Mesendoderm (in vitro differentiated cells): ENCODE measurements around the gene TEKTIP1.

Source experiments
- DNase-seq: peaks from one replicate; pipeline ENCODE4 v3.0.0; 2013
- H2AK5ac ChIP-seq: 2 replicates; pipeline ENCODE4 v1.6.1; 2013; ENCODE audit warnings: low read length, inconsistent platforms
- H2BK120ac ChIP-seq: 2 replicates; pipeline ENCODE4 v1.6.1; 2013; ENCODE audit warnings: low read depth, mild to moderate bottlenecking, low read length, moderate library complexity, mixed read lengths
- H2BK15ac ChIP-seq: replicated peaks from 2 replicates; pipeline ENCODE4 v1.6.1; 2013; ENCODE audit warnings: low read depth, mild to moderate bottlenecking, moderate library complexity
- H2BK5ac ChIP-seq: 2 replicates; pipeline ENCODE4 v1.6.1; 2013; ENCODE audit warnings: low read length, inconsistent platforms
- H3K18ac ChIP-seq: 2 replicates; pipeline ENCODE4 v1.6.1; 2013; ENCODE audit warnings: mild to moderate bottlenecking, low read length, mixed read lengths
- H3K23ac ChIP-seq: one replicate; pipeline ENCODE4 v1.6.1; 2013; ENCODE audit warnings: low read length
- H3K27ac ChIP-seq: 2 replicates; pipeline ENCODE4 v1.5.1; 2013; ENCODE audit warnings: low read depth, mild to moderate bottlenecking, inconsistent platforms, low read length, moderate library complexity
- H3K27me3 ChIP-seq: 2 replicates; pipeline ENCODE4 v1.6.1; 2013; ENCODE audit warnings: low read length, control low read depth, mild to moderate bottlenecking, inconsistent platforms; ENCODE audit not compliant: insufficient read depth, poor library complexity
- H3K36me3 ChIP-seq: 2 replicates; pipeline ENCODE4 v1.6.1; 2013; ENCODE audit warnings: low read length, inconsistent platforms; ENCODE audit not compliant: control insufficient read depth, insufficient read depth
- H3K4ac ChIP-seq: one replicate; pipeline ENCODE4 v1.6.1; 2013; ENCODE audit warnings: low read depth, mild to moderate bottlenecking, low read length, moderate library complexity
- H3K4me1 ChIP-seq: 2 replicates; pipeline ENCODE4 v1.6.1; 2013; ENCODE audit warnings: low read depth, low read length, inconsistent platforms; ENCODE audit not compliant: control insufficient read depth
- H3K4me2 ChIP-seq: 2 replicates; pipeline ENCODE4 v1.6.1; 2013; ENCODE audit warnings: low read length
- H3K4me3 ChIP-seq: 2 replicates; pipeline ENCODE4 v1.5.1; 2013; ENCODE audit warnings: mild to moderate bottlenecking, low read length
- H3K56ac ChIP-seq: one replicate; pipeline ENCODE4 v1.6.1; 2013; ENCODE audit warnings: low read length
- H3K79me1 ChIP-seq: 2 replicates; pipeline ENCODE4 v1.6.1; 2013; ENCODE audit warnings: low read length, inconsistent platforms
- H3K79me2 ChIP-seq: 2 replicates; pipeline ENCODE4 v1.6.1; 2013; ENCODE audit warnings: mild to moderate bottlenecking, low read length; ENCODE audit not compliant: control insufficient read depth, insufficient read depth
- H3K9ac ChIP-seq: 2 replicates; pipeline ENCODE4 v1.6.1; 2013; ENCODE audit warnings: low read length, inconsistent platforms
- H4K5ac ChIP-seq: one replicate; pipeline ENCODE4 v1.6.1; 2013; ENCODE audit warnings: low read length
- H4K8ac ChIP-seq: one replicate; pipeline ENCODE4 v1.6.1; 2013; ENCODE audit warnings: low read depth, mild to moderate bottlenecking, control low read depth, low read length, moderate library complexity
- WGBS: extraction: QIAGEN DNeasy Blood & Tissue Kit; methylation state at CpG from one replicate; pipeline ENCODE4 v1.1.7; 2013; ENCODE audit warnings: low lambda C conversion rate, missing lambda C conversion rate; ENCODE audit not compliant: insufficient coverage; ENCODE audit errors: extremely low coverage; 5-methylcytosine and 5-hydroxymethylcytosine counted together

The TEKTIP1 gene

DNA sequence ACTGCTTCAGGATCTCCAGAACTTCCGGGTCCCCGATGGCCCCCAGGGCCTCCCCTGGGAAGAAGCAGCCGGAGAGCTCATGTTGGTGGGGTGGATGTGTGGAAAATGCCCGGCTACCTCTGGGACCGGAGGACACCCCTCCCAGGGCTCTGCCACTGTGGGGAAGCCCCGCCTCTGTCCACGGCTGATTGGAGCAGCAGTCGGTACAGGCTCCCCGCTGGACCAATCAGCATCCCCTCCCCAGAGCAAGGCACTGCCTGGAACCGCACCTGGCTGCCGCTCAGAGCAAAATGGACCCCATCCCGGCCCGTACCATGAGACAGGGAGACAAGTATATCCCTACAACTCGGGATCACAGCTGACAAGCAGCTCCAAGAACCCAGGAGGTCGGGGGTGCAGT lies 44.9 kb upstream of the TEKTIP1 start:
- no peak overlapping the region for H2BK120ac ChIP-seq
- H2BK15ac ChIP-seq, result no peak overlapping the region
- H3K79me2 ChIP-seq, result peaks cover 7% of the 10 kb centered on the region
- H3K56ac ChIP-seq, result no peak overlapping the region
- H3K4me1 ChIP-seq, result no peaks in the 10 kb centered on the region
- no peak overlapping the region for H3K27ac ChIP-seq
- H3K79me1 ChIP-seq, result peaks cover 6% of the 10 kb centered on the region
- no peak overlapping the region for H2BK5ac ChIP-seq
- no peak overlapping the region for H3K4me3 ChIP-seq
- no peak overlapping the region for H3K18ac ChIP-seq
- H3K4ac ChIP-seq, result no peak overlapping the region
- peaks cover 5% of the 10 kb centered on the region for H3K36me3 ChIP-seq
- no peak overlapping the region for H3K23ac ChIP-seq
- WGBS, result no CpG with 5 or more reads among the region's 15 CpGs
- no peak overlapping the region for H4K5ac ChIP-seq
- H3K9ac ChIP-seq, result no peak overlapping the region
- H3K27me3 ChIP-seq, result no peaks in the 10 kb centered on the region
- DNase-seq, result peak; percentile 59
- no peak overlapping the region for H4K8ac ChIP-seq
- no peak overlapping the region for H3K4me2 ChIP-seq
- no peak overlapping the region for H2AK5ac ChIP-seq

- Histone ChIP-seq H3K36me3 (peaks cover 5% of the 10 kb centered on the region), H3K4me3 (no peak overlapping the region), H4K5ac (no peak overlapping the region), H3K56ac (no peak overlapping the region), H3K27ac (no peak overlapping the region), H3K18ac (no peak overlapping the region), H3K4me2 (no peak overlapping the region), H2AK5ac (no peak overlapping the region), H2BK120ac (no peak overlapping the region), H3K27me3 (no peaks in the 10 kb centered on the region), H3K9ac (no peak overlapping the region), H3K23ac (no peak overlapping the region), H3K4me1 (no peaks in the 10 kb centered on the region), H2BK15ac (no peak overlapping the region), H3K4ac (no peak overlapping the region), H3K79me2 (peaks cover 11% of the 10 kb centered on the region), H2BK5ac (no peak overlapping the region), H3K79me1 (peaks cover 8% of the 10 kb centered on the region), H4K8ac (no peak overlapping the region)
- WGBS, result no CpG with 5 or more reads among the region's 18 CpGs
- DNase-seq, result no peak
Observed at GRCh38 chr19:3494559-3494958, 44.4 kb upstream of the TEKTIP1 start.

DNA sequence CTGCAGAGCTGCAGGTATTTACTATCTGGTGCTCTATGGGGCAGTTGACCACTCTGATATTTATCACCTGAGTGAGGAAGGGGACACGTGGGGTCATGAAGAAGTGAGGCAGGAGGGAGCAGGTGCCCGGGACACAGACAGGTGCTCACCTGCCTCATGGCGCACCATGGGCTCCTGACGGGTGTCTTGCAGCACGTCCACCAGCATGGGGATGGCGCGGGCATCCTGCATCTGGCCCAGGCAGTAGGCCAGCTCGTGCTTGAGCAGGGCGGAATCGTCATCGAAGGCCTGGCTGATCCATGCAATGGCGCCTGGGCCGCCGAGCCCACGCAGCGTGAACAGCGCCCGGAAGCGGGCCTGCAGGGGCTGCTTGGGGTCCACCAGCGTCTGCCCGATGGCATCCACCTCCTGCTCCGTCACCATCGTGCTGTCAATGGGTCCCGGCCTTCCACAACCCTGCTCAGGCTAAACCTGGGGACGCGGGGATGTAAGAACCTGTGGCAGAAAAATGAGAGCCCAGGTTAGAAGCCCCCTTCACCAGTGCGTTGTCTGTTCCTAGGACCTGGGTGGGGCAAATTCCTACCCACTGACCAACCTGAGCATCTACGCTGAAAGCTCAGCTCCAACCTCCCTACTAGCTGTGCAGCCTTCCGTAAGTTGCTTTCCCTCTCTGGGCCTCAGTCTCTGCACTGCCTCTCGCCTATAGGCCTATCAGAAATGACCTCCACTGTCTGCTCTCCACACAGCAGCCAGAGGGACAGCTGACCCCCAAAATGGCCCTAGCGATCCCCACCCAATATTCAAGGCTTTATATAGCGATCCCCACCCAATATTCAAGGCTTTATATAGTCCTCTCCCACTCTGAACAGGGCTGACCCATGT lies 42.3 kb upstream of the TEKTIP1 start:
- WGBS, result no CpG with 5 or more reads among the region's 32 CpGs
- DNase-seq, result no peak
- Histone ChIP-seq H4K8ac (no peak overlapping the region), H3K4ac (no peak overlapping the region), H2BK5ac (no peak overlapping the region), H3K9ac (no peak overlapping the region), H4K5ac (no peak overlapping the region), H3K56ac (no peak overlapping the region), H3K18ac (no peak overlapping the region), H3K23ac (no peak overlapping the region), H3K4me2 (no peak overlapping the region), H3K27ac (no peak overlapping the region), H3K4me3 (no peak overlapping the region), H3K79me1 (peaks cover 11% of the 10 kb centered on the region), H2AK5ac (no peak overlapping the region), H3K4me1 (peaks cover 2% of the 10 kb centered on the region), H3K36me3 (peaks cover 5% of the 10 kb centered on the region), H2BK15ac (no peak overlapping the region), H2BK120ac (no peak overlapping the region), H3K27me3 (no peaks in the 10 kb centered on the region), H3K79me2 (peaks cover 18% of the 10 kb centered on the region)

GRCh38 chr19:3497757-3498520 lies 41.0 kb upstream of the TEKTIP1 start:
- WGBS, result no CpG with 5 or more reads among the region's 5 CpGs
- Histone ChIP-seq H2AK5ac (no peak overlapping the region), H3K36me3 (peaks cover 5% of the 10 kb centered on the region), H4K8ac (no peak overlapping the region), H4K5ac (no peak overlapping the region), H3K79me2 (peaks cover 18% of the 10 kb centered on the region), H2BK15ac (no peak overlapping the region), H2BK5ac (no peak overlapping the region), H3K4ac (no peak overlapping the region), H3K4me3 (no peak overlapping the region), H3K27ac (no peak overlapping the region), H3K4me2 (no peak overlapping the region), H2BK120ac (no peak overlapping the region), H3K4me1 (peaks cover 2% of the 10 kb centered on the region), H3K9ac (no peak overlapping the region), H3K56ac (no peak overlapping the region), H3K27me3 (no peaks in the 10 kb centered on the region), H3K23ac (no peak overlapping the region), H3K18ac (no peak overlapping the region), H3K79me1 (peaks cover 11% of the 10 kb centered on the region)
- no peak for DNase-seq

- no peak overlapping the region for H4K5ac ChIP-seq
- H3K4me1 ChIP-seq, result peaks cover 2% of the 10 kb centered on the region
- H3K9ac ChIP-seq, result peak overlapping the region; percentile 93
- no peak overlapping the region for H3K23ac ChIP-seq
- H3K56ac ChIP-seq, result peak overlapping the region; percentile 97
- no peak overlapping the region for H2BK15ac ChIP-seq
- H3K4me2 ChIP-seq, result peak overlapping the region; percentile 93
- H3K4me3 ChIP-seq, result peak overlapping the region; percentile 61
- DNase-seq, result no peak
- no CpG with 5 or more reads among the region's 18 CpGs for WGBS
- no peak overlapping the region for H3K27ac ChIP-seq
- H2BK120ac ChIP-seq, result no peak overlapping the region
- H2BK5ac ChIP-seq, result no peak overlapping the region
- H3K4ac ChIP-seq, result peak overlapping the region; percentile 66
- peaks cover 3% of the 10 kb centered on the region for H3K36me3 ChIP-seq
- H3K18ac ChIP-seq, result peak overlapping the region; percentile 62
- H3K79me1 ChIP-seq, result peaks cover 11% of the 10 kb centered on the region
- no peak overlapping the region for H4K8ac ChIP-seq
- no peaks in the 10 kb centered on the region for H3K27me3 ChIP-seq
- H3K79me2 ChIP-seq, result peaks cover 18% of the 10 kb centered on the region
- no peak overlapping the region for H2AK5ac ChIP-seq
Observed at GRCh38 chr19:3499738-3500428, 39.1 kb upstream of the TEKTIP1 start.
